ENCODE measurements around the gene FGF3.

FGF3 gene

GRCh38 chr11:69825941-69826340 lies 6.7 kb upstream of the FGF3 start:
- H3K4me2 ChIP-seq: no peak overlapping the region
- H3K4me3 ChIP-seq: no peak overlapping the region
- H3K36me3 ChIP-seq: no peaks in the 10 kb centered on the region
- H4K20me1 ChIP-seq: peaks cover 29% of the 10 kb centered on the region
- H3K9me3 ChIP-seq: no peaks in the 10 kb centered on the region
- H3K27ac ChIP-seq: no peak overlapping the region
- TF ChIP-seq Cebpa-rat (IDR thresholded peaks at IDR 0.05): no peak
- H3K4me1 ChIP-seq: no peaks in the 10 kb centered on the region
- H3K27me3 ChIP-seq: peaks cover 40% of the 10 kb centered on the region
- H3K9ac ChIP-seq: no peak overlapping the region

- H4K20me1 ChIP-seq: peaks cover 36% of the 10 kb centered on the region
- TF ChIP-seq Cebpa-rat (IDR thresholded peaks at IDR 0.05): no peak
- H3K36me3 ChIP-seq: no peaks in the 10 kb centered on the region
- H3K9ac ChIP-seq: no peak overlapping the region
- H3K27me3 ChIP-seq: peaks cover 47% of the 10 kb centered on the region
- H3K4me3 ChIP-seq: no peak overlapping the region
- H3K4me1 ChIP-seq: no peaks in the 10 kb centered on the region
- no peak overlapping the region for H3K4me2 ChIP-seq
- H3K9me3 ChIP-seq: no peaks in the 10 kb centered on the region
- H3K27ac ChIP-seq: no peak overlapping the region
Measured at GRCh38 chr11:69825037-69825834, 6.0 kb upstream of the FGF3 start.

DNA sequence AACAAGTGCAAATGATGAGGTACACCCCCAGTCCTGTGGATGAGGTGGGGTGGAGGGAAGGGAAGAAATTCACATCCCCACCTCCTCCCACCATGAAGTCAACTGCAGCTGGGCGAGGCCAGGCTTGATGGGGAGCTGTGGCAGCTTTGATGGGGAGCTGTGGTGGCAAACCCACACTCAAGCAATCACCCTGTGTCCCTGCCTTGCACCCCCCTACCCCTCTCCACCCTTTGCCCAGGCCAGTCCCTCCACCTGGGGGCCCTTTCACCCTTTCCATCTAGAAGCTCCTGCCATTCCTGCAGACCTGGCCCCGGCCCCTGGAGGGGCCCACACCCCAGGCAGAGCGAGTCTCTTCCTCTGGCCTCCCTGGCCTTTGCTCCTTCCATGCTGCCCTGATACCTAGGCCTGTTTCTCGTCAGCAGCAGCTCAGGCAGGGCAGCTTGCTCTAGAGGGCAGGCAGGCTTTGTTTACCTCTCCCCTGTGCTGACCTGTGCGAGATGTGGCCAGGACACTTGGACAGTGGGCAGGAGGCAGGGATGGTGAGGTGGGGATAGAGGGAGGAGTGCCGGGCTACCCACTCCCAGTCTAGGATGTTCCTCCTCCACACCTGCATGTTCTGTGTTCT lies 4.5 kb upstream of the FGF3 start:
- no peak overlapping the region for H3K4me2 ChIP-seq
- peaks cover 62% of the 10 kb centered on the region for H3K27me3 ChIP-seq
- H3K4me1 ChIP-seq: no peaks in the 10 kb centered on the region
- H3K27ac ChIP-seq: no peak overlapping the region
- no peak overlapping the region for H3K4me3 ChIP-seq
- H3K9me3 ChIP-seq: no peaks in the 10 kb centered on the region
- no peaks in the 10 kb centered on the region for H3K36me3 ChIP-seq
- TF ChIP-seq Cebpa-rat (IDR thresholded peaks at IDR 0.05): no peak
- H4K20me1 ChIP-seq: peaks cover 46% of the 10 kb centered on the region
- no peak overlapping the region for H3K9ac ChIP-seq

DNA sequence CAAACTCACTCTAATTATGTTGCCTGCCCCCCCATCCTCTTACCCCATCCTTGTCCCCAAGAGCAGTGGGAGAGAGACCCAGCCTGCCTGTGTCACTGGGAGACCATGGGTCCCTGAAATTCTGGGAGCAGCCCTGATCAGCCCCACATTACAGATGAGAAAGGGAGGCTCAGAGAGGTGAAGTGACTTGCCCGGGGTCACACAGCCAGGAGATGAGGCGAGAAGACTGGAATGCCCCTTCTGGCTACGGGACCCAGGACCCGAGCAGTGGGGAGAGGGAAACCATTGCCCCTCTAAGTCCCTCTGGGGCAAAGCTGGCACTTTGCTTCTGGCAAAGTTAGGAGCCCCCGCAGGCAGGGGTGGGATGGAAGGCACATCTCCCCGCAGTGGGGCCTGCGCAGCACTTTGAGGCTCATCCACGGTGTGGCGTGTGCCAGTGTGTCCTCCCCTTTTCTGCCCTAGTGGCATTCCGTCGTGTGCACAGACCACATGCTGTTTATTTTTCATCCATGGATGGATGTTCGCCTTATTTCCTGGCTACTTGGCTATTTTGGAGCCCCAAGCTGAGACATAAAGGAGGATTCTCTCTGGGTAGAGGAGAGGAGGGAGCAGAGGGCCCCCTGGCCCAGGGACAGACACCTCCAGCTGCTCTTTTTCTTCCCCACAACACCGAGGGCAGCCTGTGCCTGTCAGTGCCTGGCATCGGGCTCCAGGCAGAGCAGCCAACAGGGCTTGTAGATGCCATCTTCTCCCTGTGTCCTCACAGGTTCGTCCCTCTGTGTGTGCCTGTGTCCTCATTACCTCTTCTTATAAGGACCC lies 3.7 kb upstream of the FGF3 start:
- Histone ChIP-seq H3K4me2 (no peak overlapping the region), H3K27ac (no peak overlapping the region), H3K27me3 (peaks cover 70% of the 10 kb centered on the region), H3K4me3 (no peak overlapping the region), H4K20me1 (peaks cover 55% of the 10 kb centered on the region), H3K4me1 (peaks cover 8% of the 10 kb centered on the region), H3K9me3 (no peaks in the 10 kb centered on the region), H3K36me3 (no peaks in the 10 kb centered on the region), H3K9ac (no peak overlapping the region)
- TF ChIP-seq Cebpa-rat (IDR thresholded peaks at IDR 0.05): no peak

GRCh38 chr11:69821511-69822040 lies 2.4 kb upstream of the FGF3 start:
- Histone ChIP-seq H3K9ac (no peak overlapping the region), H3K27me3 (peaks cover 84% of the 10 kb centered on the region), H3K27ac (no peak overlapping the region), H3K4me1 (peaks cover 20% of the 10 kb centered on the region), H3K4me3 (no peak overlapping the region), H3K9me3 (no peaks in the 10 kb centered on the region), H4K20me1 (peaks cover 68% of the 10 kb centered on the region), H3K4me2 (no peak overlapping the region), H3K36me3 (no peaks in the 10 kb centered on the region)
- TF ChIP-seq Cebpa-rat (IDR thresholded peaks at IDR 0.05): no peak

DNA sequence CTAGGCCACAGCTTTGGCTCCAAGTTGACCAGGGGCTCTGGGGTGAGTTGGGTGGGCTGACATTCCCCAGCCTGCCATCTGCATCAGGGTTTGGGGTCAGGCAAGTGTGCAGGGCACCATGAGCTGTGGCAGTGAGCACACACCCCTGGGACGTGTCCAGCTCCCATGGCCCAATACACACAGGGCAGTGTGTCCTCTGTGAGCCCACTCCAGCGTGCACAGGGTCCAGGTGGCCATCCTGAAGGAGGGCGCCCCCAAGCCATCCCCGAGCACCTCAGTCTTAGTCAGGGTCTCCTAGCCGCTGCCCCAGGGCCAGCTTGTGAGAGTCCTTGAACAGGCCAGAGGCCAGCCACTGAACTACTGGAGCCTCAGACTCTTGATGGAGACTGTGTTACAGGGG lies 1.2 kb upstream of the FGF3 start:
- Histone ChIP-seq H3K9ac (no peak overlapping the region), H4K20me1 (peaks cover 79% of the 10 kb centered on the region), H3K4me2 (no peak overlapping the region), H3K4me1 (peaks cover 20% of the 10 kb centered on the region), H3K9me3 (no peaks in the 10 kb centered on the region), H3K27me3 (peaks cover 95% of the 10 kb centered on the region), H3K36me3 (no peaks in the 10 kb centered on the region), H3K4me3 (no peak overlapping the region), H3K27ac (no peak overlapping the region)
- no peak for TF ChIP-seq Cebpa-rat (IDR thresholded peaks at IDR 0.05)

DNA sequence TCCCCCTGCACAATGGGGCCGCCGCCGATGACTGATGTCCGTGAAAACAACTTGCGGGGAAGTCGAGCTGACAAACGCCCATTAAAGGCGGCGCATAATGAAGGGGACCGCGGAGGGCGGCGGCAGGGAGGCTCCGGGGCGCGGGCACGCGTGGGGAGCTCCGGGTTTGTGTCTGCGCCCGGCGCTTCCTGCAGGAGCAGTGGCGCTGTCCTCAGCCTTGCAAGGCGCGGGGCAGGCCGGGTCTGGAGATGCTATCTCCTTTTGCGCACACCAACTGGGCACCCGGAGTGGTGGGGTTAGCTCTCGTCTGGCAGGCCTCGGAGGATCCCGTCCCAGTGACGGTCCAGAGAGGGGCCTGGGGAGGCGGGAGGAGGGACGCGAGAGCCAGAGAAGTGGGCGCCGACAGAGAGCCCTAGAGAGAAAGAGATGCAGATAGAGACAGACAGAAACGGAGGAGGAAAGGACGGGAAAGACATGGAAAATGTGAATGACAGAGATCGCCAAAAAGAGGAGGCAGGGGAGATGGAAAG lies 390 bp upstream of the FGF3 start:
- Histone ChIP-seq H3K36me3 (no peaks in the 10 kb centered on the region), H3K4me3 (no peak overlapping the region), H3K4me2 (no peak overlapping the region), H3K4me1 (peaks cover 20% of the 10 kb centered on the region), H4K20me1 (peaks cover 81% of the 10 kb centered on the region), H3K9me3 (no peaks in the 10 kb centered on the region), H3K27ac (no peak overlapping the region), H3K9ac (no peak overlapping the region), H3K27me3 (peaks cover 100% of the 10 kb centered on the region)
- no peak for TF ChIP-seq Cebpa-rat (IDR thresholded peaks at IDR 0.05)

- H3K27me3 ChIP-seq: peaks cover 96% of the 10 kb centered on the region
- peak overlapping the region; percentile 58 for H3K4me3 ChIP-seq
- H3K4me1 ChIP-seq: peaks cover 20% of the 10 kb centered on the region
- peak overlapping the region; percentile 90 for H3K4me2 ChIP-seq
- no peak overlapping the region for H3K9ac ChIP-seq
- H3K27ac ChIP-seq: no peak overlapping the region
- H3K9me3 ChIP-seq: no peaks in the 10 kb centered on the region
- H3K36me3 ChIP-seq: no peaks in the 10 kb centered on the region
- H4K20me1 ChIP-seq: peaks cover 74% of the 10 kb centered on the region
- no peak for TF ChIP-seq Cebpa-rat (IDR thresholded peaks at IDR 0.05)
Measured at GRCh38 chr11:69818231-69818602, 999 bp downstream of the FGF3 start.

DNA sequence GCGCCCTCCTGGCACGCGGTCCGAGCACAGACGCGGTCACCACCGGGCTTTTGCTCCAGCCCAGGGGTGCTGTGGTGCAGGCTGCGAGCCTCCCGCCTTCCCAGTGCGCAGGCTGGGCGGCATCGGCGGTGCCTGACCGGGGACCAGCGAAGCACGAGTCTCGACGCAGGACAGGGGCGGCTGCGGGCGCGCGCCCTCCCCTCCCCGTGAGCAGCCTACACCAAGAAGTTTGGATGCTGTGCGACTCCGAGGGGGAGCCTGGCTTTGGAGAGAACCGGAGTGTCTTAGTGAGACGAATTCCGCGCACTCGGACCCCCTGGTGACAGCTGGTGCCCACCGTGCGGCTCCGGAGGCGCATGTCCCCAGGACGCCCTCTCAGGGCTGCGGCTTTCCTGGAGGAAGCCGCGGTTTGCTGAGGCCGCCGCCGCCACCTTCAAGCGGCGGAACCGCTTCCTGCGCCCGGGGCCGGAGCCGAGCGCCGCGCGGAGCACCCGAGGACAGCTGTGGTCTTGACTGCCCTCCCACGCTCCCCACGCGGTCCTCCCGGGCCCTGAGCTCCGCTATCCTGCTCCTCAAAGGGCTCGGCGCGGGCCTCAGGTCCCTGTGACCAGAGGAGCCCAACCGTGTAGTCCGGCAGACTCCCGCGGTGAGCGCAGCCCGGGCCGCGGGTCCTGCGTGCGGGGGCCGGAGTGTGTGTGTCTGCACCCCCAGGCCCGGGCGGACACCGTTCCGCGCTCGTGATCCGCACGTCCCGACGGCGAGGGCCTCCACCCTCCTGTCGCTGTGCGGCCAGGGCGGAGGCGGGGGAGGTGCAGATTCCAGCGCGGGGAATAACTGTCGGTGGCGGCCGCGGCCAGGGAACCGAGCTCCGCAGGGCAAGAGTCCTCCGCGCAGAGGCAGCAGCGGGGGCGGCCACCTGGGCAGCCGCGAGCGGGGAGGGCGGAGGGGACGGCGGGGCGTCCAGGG lies 1.7 kb downstream of the FGF3 start:
- peaks cover 96% of the 10 kb centered on the region for H3K27me3 ChIP-seq
- H3K4me2 ChIP-seq: peak overlapping the region; percentile 90

More for the DNA sequence above, 1.7 kb downstream of the FGF3 start:
- Histone ChIP-seq H4K20me1 (peaks cover 72% of the 10 kb centered on the region), H3K9me3 (no peaks in the 10 kb centered on the region), H3K27ac (no peak overlapping the region), H3K9ac (no peak overlapping the region), H3K4me1 (peaks cover 20% of the 10 kb centered on the region), H3K36me3 (no peaks in the 10 kb centered on the region), H3K4me3 (peak overlapping the region; percentile 58)
- TF ChIP-seq Cebpa-rat (IDR thresholded peaks at IDR 0.05): no peak

Measured in BLaER1 (cell line).